Activated CD4-positive, CD25-positive, alpha-beta regulatory T cell treated with anti-CD3 and anti-CD28 coated beads, Interleukin-2, amount 50 U/mL, for 24 hours (primary cell): ENCODE measurements around the gene CCNY.

ENCODE experiments used
- ATAC-seq, 2 donors: fragments of 150-1000 bp; cut with Tn5 transposase; one replicate each; pipeline ENCODE4 v1.10.0; 2021; ENCODE audit warnings: mild to moderate bottlenecking in 1 of 2, moderate library complexity in 1 of 2

The CCNY gene

DNA sequence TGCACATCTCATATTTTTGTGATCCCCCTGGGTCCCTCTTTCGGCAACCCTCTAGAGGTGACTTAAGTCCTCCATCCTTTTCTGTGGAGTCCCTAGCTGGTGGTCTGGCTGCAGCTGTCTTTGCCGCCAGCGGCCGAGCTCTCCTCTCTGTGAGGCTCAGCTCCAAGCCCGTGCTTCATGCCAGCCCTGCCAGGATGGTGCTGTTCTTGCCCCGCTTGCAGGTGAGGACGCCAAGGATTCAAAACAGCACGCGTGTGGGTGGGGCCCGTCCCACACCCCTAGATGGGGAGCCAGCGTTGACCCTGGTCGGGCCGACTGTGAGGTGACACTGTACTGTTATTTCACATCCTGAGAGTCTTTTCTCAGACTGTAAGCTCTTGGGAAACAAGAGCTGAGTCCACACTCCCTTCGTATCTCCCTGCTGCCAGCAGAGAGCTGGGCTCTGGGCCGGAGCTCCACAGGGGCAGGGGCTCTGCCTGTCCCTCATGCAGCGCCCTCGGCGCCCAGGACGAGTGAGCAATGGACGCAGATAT is 232.2 kb downstream of the CCNY start:
- ATAC-seq = no peak

DNA sequence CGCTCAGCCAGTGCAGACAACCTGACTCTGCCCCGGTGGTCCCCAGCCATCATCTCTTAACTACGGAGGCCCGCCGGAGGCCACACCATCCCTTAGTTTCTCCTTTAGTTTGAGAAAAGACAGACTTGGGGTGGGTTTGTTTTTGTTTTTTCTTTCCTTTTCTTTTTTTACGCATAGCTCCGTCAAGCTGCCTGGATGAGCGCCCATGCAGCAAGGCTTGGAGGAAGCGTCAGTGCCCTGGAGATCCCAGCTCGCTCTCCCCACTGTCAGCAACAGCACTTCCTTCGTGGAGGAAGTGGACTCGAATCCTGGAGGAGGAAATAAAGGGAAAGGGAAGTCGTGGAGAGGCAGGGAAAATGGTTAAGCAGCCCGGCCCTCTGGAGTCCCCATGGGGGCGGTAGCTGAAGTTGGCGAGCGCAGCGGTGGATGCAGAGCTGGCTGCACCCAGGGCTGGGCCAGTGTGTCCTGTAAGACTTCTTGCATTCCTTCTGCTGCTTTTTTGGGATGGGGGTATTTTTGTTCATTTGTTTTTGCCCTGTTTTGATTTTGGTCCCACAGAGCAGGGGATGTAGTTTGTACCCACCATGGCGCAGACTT is 232.9 kb downstream of the CCNY start:
- ATAC-seq = no peak

DNA sequence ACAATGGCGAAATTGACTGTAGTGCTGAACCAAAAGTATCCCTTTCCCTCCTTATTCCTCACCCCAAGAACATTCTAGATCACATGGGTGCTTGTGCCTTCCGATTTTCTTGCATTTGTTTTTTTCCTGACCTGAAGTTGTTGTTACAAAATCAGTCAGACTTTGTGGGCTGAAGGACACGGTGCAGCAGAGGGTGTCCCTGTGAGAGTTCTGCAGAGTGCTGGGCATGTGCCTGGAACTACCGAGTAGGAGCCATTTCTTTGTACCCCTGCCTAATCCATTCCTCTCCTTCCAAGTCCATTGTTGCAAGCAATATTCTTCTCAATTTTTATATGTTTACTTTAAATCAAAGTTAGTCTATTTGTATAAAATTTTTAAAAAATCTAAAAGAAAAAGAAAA is 233.5 kb downstream of the CCNY start:
- no peak for ATAC-seq

DNA sequence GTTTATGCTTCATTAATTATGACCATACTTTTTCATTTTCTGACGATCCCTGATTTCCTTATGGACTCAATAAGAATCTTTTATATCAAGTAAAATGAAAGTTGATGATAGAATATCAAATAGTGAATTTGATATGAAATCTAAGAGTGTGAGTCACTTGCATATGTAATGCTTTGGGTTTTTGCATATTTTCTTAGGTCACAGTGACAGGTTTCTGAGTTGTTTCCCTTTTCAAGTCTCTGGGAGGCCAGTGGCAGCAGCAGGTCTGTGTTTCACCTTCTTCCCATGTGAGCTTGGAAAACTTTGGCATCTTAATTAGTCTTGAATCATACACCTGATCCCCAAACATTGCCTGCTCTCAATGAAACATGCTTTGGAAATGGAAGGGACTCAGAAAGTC is 234.1 kb downstream of the CCNY start:
- no peak for ATAC-seq

DNA sequence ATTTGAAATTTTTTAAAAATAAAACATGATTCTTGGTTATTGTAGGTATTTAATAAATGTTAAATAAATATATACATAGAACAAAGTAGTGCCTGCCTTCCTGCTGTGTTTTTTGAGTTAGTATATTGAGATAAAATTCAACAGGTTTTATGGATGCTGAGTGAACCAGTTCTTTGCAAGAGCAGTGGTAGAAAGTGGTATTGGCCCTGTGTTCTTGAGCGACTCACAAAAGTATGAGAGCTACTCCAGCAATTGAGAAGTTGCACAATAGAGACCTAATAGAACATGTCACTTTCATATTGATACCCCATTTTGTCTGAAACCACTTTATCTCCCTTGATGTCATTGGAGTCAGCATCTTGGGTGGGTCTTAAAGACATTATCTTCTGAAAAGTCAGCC is 236.3 kb downstream of the CCNY start:
- ATAC-seq = no peak

DNA sequence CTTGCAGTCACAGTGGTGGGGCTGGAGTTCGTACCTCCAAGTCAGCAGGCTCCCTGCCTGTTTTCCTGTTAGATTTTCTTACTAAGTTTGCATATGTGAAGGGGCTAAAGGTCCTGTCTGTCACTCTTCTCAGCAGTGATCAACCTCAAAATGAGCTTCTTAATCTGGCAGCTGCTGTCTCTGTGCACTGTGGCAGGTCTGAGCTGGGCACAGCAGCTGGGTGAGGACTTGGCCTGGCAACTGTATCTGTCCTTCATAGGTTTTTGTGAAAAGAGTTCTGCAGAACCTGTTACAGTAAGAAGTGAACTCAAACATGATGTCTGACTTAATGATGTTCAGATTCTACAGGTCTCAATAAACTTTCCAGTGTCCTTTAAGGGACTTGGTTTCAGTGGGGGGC is 237.5 kb downstream of the CCNY start:
- no peak for ATAC-seq

DNA sequence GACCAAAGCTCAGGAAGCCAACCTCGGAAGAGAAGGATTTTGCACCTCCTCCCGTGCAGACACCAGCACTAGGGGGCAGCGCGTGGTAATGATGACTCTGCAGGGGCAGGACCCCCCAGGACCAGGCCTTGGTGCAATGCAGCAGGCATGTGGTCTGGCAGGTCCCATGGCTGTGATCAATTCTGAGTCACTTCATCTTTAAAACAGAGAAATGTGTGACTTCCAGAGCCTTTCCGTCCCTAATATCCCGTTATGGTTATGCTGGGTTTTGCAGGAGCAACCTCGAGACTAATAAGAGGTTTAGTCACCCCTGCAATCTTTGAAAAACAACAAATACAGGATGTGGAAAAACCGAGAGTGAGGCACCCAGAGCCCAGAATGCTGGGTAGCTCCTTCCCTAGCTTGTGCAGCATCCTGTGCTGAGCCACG is 238.6 kb downstream of the CCNY start:
- no peak for ATAC-seq

DNA sequence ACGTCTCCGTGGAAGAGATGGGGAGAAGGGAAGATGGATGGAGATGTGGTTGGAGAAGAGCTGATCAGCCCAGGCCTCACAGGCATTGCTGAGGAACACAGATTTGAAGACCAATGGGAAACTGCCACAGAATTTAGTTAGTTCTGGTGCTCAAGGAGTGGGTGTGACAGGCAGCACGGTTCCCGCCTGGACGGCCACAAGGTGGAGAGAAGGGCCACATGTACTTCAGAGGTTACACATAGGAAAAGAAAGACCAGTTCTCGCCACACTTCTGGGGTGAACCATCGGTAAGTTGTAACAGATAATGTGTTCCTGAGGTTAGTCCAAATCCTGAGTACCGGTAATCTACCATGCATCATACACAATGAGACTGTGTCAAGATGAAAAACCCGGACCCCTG is 239.3 kb downstream of the CCNY start:
- ATAC-seq = no peak

DNA sequence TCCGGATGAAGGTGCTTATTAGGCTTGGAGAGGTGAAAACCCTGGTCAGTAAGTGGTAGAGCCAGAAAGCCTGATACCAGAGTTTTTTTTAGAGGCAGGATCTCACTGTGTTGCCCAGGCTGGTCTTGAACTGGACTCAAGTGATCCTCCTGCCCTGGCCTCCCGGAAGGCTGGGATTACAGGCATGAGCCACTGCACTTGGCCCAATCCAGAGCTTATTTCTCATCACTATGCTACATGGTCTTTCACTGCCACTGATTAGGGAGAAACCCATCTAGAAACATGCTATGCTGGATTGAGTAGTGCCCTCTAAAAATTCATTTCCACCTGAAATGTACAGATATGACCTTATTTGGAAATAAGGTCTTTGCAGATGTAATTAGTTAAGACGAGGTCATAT is 240.4 kb downstream of the CCNY start:
- no peak for ATAC-seq

DNA sequence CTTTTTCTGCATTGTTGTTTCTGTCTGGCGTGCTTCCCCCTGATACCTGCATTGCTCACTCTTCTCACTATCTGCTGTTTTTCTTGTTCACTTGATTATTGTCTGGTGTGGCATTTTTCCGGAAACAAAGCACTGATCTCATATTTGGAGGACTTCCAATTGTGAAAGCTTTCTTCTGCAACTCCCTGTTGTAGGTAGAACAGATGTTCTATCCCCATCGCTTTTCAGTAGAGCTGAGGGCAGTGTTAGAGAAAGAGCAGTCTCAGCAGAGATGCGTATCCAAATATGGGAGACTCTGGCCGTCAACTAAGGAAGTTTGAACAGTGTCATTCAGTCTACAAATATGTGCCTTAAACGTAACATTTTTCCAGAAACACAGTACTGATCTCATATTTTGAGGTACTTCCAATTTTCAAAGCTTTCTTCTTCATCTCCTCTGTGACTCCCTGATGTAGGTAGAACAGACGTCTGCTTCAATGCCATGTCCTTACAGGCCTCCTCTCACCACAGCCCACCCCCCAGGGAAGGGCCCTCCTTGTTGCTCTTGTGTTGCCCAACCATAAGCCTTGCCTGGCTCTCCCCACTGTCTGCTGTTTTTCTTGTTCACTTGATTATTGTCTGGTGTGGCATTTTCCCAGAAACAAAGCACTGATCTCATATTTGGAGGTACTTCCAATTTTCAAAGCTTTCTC is 241.8 kb downstream of the CCNY start:
- no peak for ATAC-seq

DNA sequence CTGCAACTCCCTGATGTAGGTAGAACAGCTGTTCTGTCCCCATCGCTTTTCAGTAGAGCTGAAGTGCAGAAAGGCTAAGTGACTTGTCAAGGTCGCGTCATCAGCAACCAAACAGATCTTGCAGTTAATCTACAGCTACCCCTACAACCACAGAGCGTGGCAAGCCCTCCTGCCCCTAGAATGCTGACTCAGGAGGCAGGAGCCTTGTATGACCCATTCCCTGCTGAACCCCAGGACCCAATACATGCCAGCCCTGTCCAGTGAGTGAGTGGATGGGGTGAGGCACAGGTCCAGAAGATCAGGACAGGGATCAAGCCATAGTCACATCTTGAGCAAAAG is 242.3 kb downstream of the CCNY start:
- ATAC-seq = no peak

DNA sequence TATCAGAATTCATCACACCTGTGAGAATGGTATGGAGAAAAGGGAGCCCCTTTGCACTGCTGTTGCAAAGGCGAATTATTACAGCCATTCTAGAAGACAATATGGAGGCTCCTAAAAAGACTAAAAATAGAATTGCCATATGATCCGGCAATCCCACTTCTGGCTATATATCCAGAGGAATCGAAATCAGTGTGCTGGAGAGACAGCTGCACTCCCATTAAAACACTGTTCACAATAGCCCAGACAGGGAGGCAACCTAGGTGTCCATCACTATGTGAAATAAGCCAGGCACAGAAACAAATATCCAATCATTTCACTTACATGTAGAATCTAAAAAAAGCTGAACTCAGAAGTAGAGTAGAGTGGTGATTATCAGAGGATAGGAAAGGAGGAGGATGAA is 242.8 kb downstream of the CCNY start:
- no peak for ATAC-seq

DNA sequence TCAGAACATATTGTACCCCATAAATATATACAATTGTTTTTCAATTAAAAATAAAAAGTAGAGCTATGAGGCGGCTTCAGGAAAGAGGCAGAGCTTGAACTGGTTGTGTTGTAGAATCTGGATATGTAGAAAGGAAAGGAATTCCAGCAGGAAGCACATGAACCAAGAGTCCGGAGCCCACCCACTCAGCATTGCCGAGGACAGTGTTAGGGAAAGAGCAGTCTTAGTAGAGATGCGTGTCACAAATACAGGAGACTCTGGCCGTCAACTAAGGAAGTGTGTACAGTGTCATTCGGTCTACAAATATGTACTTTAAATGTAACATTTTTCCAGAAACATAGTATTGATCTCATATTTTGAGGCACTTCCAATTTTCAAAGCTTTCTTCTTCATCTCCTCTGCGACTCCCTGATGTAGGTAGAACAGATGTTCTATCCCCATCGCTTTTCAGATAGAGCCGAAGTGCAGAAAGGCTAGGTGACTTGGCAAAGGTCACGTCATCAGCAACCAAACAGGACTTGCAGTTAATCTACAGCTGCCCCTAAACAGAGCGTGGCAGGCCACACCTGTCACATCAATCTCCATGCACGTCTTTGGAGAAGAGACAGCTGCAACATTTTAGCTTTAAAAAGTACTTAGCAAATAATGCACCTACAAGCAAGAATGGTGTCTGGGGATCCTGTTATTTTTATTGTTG is 243.6 kb downstream of the CCNY start:
- no peak for ATAC-seq

DNA sequence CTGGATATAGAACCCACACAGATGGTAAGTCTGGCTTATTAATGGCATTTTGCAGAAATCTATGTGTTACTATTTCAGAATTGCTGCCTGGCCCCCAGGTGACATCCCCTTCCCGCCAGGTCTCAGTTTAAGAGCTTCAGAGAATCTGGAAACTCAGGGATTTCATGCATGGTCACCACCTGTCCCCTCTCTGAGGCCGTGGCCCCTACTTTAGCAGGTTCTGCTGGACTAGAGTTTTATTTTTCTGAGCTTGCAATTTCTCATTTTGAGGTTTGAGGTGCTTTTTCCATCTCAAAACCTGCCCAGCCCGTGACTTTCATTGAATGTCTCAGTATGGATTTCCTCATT is 244.1 kb downstream of the CCNY start:
- ATAC-seq = no peak

DNA sequence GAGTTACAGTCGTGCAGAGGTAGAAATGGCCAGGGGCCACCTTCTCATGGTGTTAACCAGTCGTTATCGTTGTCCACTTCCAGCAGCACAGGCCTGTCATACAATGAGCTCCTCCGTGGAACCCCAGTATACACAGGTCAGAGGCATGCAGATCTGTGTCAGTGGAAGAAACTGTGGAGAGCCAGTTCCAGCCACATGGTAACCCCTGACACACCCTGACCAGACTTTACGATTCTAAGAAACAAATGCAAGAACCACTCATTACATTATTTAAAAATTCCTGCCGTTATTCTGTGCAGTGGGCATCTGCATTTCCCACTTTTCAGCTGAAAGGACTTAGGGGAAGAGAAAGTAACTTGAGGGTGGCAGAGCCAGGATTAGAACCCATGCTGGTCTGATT is 245.3 kb downstream of the CCNY start:
- no peak for ATAC-seq

DNA sequence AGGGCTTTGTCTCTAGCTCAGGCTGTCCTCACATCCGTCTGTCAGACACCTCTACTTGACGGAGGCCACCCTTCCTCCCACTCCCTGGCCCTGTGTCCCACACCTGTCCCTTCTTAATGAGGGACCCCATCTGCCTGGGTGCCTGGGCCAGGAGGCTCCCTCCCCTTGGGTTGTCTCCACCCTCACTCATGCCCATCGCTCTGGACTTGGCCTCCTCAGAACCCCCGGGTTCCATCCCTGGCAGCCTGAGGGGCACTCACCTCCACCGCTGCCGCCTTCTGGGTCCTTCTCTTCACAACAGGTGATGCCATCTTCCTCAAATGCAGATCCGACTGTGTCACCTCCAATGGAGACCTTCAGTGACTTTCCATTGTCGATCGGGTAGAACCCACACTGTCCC is 248.6 kb downstream of the CCNY start:
- no peak for ATAC-seq

DNA sequence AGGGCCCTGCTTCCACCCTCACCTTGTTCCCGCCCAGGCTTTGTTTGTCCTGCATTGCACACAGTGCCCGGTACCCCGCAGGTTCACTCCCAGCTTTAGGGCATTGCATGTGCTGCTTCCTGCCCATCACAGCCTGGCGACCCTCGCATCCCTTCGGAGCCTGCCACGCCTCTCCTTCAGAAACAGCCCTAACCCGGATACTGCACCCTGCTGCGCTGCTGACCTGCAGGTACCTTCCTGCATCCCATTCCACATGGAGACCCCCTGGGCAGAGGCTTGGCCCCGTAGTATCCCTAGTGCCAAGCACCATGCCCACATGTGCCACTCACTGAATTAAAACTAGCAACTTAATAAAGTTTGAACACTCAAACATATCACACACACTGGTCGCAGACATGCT is 249.0 kb downstream of the CCNY start:
- no peak for ATAC-seq

DNA sequence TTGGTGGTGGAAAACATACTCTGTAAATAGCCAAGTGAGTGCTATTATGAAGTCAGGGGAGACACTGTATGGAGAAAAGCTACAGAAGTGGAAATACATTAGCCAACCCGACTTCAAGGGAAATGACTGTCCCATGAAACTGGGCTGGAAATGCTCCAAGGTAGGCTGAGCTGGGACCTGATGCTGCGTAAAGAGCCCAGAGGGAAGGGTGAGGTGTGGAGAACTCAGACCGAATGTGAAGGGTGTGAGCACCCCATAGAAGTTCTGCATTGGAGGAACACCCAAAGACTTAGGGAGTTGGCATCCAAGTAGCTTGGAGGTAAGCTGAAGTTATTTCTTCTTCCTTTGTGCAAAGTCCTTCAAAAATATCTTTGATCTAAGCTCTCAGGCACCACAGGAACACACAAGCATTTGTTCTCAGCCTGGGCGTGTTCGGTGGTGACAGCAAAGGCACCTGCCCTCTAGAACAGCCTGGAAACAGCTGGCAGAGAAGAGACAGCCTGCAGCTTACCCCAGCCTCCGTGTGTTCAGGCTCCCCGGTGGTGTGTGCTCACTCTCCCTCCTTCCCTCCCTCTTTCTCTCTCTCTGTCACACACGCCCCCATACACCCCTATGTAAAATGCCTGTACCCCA is 249.7 kb downstream of the CCNY start:
- no peak for ATAC-seq

DNA sequence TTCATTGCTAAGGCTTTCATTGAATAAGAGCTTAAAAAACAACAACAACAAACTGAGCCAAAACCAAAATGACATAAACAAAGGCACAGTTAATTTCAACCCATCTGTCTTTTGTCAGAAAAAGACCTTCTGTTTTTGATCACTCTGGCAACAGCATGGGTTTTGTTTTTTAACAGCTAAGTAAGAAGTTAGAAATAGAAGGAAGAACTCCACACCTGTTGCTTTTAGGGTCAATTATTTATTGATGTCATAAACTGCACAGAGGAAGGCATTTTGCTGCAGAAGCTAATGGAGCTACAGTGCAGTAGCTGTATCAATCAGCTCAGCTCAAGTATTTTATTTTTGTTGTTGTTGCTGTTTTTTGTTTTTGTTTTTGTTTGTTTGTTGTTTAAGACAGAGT is 252.5 kb downstream of the CCNY start:
- ATAC-seq = no peak

DNA sequence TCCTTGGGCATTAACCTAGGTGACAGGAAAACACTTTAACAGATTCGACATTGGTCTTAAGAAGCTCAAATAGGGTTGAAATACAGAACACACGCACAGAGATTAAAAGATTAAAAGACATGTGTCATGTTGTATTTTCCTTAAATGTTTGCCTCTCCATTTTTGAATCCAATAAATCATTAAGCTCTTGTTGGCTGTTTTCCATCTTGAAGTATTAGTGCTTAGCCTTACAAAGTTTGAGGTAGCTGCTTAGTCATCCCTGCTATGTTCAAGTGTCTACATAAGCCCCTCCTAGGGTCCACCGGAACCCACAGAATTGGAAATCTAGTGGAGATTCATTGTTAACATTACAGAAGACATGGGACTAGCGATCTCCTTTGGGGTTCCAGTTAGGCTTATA is 256.1 kb downstream of the CCNY start:
- no peak for ATAC-seq

DNA sequence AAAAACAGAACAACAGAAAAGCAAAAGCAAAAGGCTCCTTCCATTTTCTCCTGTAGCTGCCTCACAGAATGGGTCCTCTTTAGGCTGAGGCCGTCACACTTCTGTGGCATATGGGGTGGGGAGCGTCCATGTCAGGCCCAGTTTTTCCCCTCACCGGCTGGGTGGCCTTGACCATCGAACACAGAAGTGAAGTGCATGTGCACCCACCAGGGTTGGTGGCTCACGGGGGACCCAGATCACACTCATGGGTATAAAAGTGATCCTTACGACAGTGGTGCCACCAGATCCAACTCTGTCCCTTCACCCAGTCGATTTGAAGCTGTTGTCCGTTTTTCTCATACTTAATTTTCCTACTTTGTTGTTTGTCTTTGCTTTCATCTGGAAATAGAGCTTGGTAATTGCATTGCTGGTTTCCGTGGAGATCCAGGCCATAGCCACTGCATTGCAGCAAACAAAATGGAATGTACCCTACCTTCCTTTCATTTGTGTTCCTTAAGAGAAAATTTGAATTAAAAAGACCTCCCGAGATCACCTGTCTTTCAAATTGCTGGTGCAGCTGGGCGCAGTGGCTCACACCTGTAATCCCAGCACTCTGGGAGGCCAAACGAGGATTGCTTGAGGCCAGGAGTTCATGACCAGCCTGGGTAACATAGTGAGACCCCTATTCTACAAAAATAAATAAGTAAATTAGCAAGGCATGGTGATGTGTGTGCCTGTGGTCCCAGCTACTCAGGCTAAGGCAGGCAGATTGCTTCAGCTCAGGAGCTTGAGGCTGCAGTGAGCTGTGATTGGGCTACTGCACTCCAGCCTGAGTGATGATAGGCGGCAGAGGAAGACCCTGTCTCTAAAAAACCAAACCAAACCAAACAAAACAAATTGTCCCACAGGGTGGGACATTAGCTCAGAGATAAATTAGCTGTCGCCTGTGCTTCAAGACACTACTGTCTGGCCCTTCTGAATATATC is 258.1 kb downstream of the CCNY start:
- ATAC-seq = no peak

DNA sequence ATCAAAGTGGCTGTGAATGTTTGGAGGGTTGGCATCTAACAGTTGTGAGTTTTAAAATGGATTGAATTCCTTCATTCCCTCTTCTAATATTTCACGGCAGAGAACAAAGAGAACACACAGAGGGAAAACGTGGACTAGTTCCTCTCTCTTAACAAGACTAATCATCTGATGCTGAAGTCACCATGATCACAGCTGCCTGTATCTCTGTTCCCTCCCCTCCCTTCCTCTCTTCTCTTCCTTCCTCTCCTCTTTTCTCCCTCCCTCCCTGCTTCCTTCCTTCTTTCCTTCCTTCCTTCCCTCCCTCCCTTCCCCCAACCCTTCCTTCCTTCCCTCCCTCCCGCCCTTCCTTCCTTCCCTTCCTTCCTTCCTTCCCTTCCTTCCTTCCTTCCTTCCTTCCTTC is 258.8 kb downstream of the CCNY start:
- ATAC-seq = no peak

DNA sequence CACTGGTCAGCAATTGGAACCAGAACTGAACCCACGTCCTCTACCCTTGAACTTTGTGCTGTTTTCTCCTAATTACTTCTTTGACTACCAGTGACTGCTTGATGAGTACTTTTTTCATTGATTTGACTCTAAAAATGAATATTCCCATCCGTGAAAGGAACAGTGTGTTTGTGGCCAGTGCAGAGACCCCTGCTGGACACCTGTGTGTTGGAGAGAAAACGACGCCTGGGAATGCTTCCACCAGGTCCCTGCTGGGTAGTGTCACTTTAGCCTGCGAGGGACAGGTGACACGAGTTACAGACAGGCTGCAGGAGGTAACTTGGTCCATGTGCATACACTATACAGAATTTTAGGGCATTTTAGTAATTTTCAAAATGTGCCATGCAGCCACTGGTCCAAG is 262.1 kb downstream of the CCNY start:
- no peak for ATAC-seq
